Lower leg skin (tissue), 4 donors: Measurements from ENCODE around the gene ACY1. TPM values are rescaled to one million over a fixed set of nuclear protein-coding genes. Genes with fewer than 3 reads are reported as not detected.

ENCODE experiments used
- DNase-seq, 2 donors: peaks; one replicate each; pipeline ENCODE4 v3.0.0-alpha.2; 2019; ENCODE audit warnings: low spot score in 2 of 2
- H3K4me3 ChIP-seq: fragments of 200-600 bp; sonication (generic); 2 replicates; pipeline ENCODE4 v1.5.1; 2017; ENCODE audit warnings: mild to moderate bottlenecking, low read depth; ENCODE audit not compliant: poor library complexity, severe bottlenecking
- CTCF ChIP-seq, 3 donors: fragments of 450-650 bp; IDR thresholded peaks; one replicate each; pipeline ENCODE4 v1.5.1; 2016; ENCODE audit warnings: antibody characterized with exemption in 3 of 3, mild to moderate bottlenecking in 3 of 3, moderate library complexity in 2 of 3
- POLR2A ChIP-seq, 2 donors: fragments of 450-650 bp; IDR thresholded peaks; one replicate each; pipeline ENCODE4 v1.6.1; 2016 to 2017; ENCODE audit warnings: antibody characterized with exemption in 2 of 2, mild to moderate bottlenecking in 1 of 2, moderate library complexity in 1 of 2
- WGBS, 2 donors: methylation state at CpG; one replicate each; pipeline ENCODE4 v1.1.5; 2018; 5-methylcytosine and 5-hydroxymethylcytosine counted together
- intact Hi-C: fragments of 100-400 bp; cut with DNase I; formaldehyde crosslinking; loops from one replicate; pipeline ENCODE4 v1.15.0; 2023; ENCODE audit warnings: low total_unique reads
- total RNA-seq, 4 donors: library from RNA; depleted of rRNA; stranded (reverse); fragments of >200 nt; gene quantifications; one replicate each; pipeline ENCODE4 v1.1.0, GENCODE V29; 2016

Gene ACY1
- total RNA-seq, 4 donors from 2014 or later, result 16.2 to 44.2 (median 30.5) TPM

- no peak for TF ChIP-seq CTCF (IDR thresholded peaks at IDR 0.05)
- TF ChIP-seq POLR2A (IDR thresholded peaks at IDR 0.05), result no peak
- 91% methylated on average over 5 of the region's 5 CpGs for WGBS, 2 donors
- no peak overlapping the region for H3K4me3 ChIP-seq
- intact Hi-C loops, result no loop called here
- no peak for DNase-seq
Observed at GRCh38 chr3:51949121-51949520, 34.2 kb upstream of the ACY1 start.

GRCh38 chr3:51950899-51951298 lies 32.4 kb upstream of the ACY1 start:
- no peak for DNase-seq
- WGBS, 2 donors, result 96 to 97% methylated on average over 2 of the region's 2 CpGs
- no peak overlapping the region for H3K4me3 ChIP-seq
- TF ChIP-seq CTCF (IDR thresholded peaks at IDR 0.05), result no peak
- intact Hi-C loops, result no loop called here

DNA sequence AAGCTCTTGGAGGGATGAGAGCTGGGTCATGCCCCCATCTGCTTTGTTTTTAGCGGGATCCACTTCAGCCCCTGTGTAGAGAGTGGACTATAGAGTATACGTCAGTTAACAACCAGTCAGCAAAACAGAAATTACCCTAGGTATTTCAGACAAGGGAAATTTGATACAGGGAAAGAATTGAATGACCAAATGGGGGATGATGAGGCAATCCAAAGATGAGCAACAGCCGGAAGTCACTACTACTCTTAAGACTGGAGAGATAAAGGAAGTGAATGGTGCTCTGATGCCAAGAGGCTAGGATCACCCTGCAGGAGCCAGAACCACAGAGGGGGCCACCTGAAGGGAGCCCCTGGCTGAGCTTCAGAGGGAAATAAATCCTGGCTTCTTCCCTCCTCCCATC lies 29.9 kb upstream of the ACY1 start:
- no peak overlapping the region for H3K4me3 ChIP-seq
- WGBS, 2 donors, result 71 to 75% methylated on average over 3 of the region's 3 CpGs
- TF ChIP-seq POLR2A (IDR thresholded peaks at IDR 0.05) (no peak), CTCF (IDR thresholded peaks at IDR 0.05) (no peak)
- DNase-seq, result no peak
- intact Hi-C loops, result no loop called here

DNA sequence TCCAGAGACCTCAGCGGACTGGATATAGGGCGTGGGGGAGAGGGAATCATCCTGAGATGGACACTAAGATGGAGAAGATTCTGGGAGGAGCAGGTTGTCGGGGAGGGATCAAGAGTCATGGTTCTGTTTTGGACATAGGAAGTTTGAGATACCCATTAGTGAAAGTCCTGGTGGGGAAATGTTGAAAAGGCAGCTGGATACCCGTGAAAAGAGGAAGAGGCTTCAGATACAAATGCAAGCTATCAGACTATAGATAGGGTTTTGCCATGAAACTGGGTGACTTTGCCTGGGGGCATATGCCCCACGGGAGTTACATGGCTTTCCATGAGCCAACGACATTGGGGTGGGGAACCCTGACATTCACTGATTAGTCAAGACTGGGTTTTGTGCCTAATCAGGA lies 29.2 kb upstream of the ACY1 start:
- DNase-seq, result no peak
- WGBS, 2 donors, result 64 to 67% methylated on average over 6 of the region's 6 CpGs
- no peak for TF ChIP-seq CTCF (IDR thresholded peaks at IDR 0.05)
- TF ChIP-seq POLR2A (IDR thresholded peaks at IDR 0.05), result no peak
- intact Hi-C loops, result no loop called here
- no peak overlapping the region for H3K4me3 ChIP-seq

- H3K4me3 ChIP-seq, result no peak overlapping the region
- intact Hi-C loops, result loop anchor here (5.0 kb wide), 1 partner anchor 1638 kb away; no protein-coding TSS in a partner anchor
- WGBS, 2 donors, result 74 to 79% methylated on average over 1 of the region's 1 CpG
- no peak for DNase-seq
- no peak for TF ChIP-seq CTCF (IDR thresholded peaks at IDR 0.05)
- TF ChIP-seq POLR2A (IDR thresholded peaks at IDR 0.05), result no peak
Observed at GRCh38 chr3:51954713-51955112, 28.6 kb upstream of the ACY1 start.

- peak within 1 kb of the TSS; percentile 8 for H3K4me3 ChIP-seq
- TF ChIP-seq CTCF (IDR thresholded peaks at IDR 0.05), result no peak
- no peak for TF ChIP-seq POLR2A (IDR thresholded peaks at IDR 0.05)
- WGBS, 2 donors, result 20 to 56% methylated on average over 7 to 33 of the region's 33 CpGs
- intact Hi-C loops, result loop anchor here (5.0 kb wide), 1 partner anchor 1637 kb away; no protein-coding TSS in a partner anchor
- DNase-seq, result peak in 1 of 2 donors; percentile 85
Observed at GRCh38 chr3:51955175-51955892, 28.0 kb upstream of the ACY1 start, which contains the start of gene GPR62. GPR62 (plus strand) TSS chr3:51955381; CDS start chr3:51955653, 272 bp downstream.
